SJCRH30 (cell line): ENCODE data around the gene KIF2C. TPM values are rescaled to one million over a fixed set of nuclear protein-coding genes. Genes with fewer than 3 reads are reported as not detected.

Experiments
- DNase-seq, 2 experiments: peaks; one replicate each; pipeline ENCODE4 v3.0.0-alpha.2; 2015 to 2020
- H3K27ac ChIP-seq: fragments of 250-450 bp; sonication (Bioruptor Pico); 2 replicates; pipeline ENCODE4 v1.5.1; 2020; ENCODE audit warnings: mild to moderate bottlenecking, moderate library complexity
- H3K27me3 ChIP-seq: fragments of 250-450 bp; sonication (Bioruptor Pico); 2 replicates; pipeline ENCODE4 v1.5.1; 2020; ENCODE audit warnings: mild to moderate bottlenecking, moderate library complexity
- H3K36me3 ChIP-seq: fragments of 250-450 bp; sonication (Bioruptor Pico); 2 replicates; pipeline ENCODE4 v1.5.1; 2020; ENCODE audit warnings: mild to moderate bottlenecking, moderate library complexity
- H3K4me1 ChIP-seq: fragments of 250-450 bp; sonication (Bioruptor Pico); 2 replicates; pipeline ENCODE4 v1.5.1; 2020; ENCODE audit warnings: mild to moderate bottlenecking, moderate library complexity
- H3K4me3 ChIP-seq: fragments of 250-450 bp; sonication (Bioruptor Pico); 2 replicates; pipeline ENCODE4 v1.5.1; 2020; ENCODE audit warnings: mild to moderate bottlenecking, moderate library complexity
- H3K9me3 ChIP-seq: fragments of 250-450 bp; sonication (Bioruptor Pico); replicated peaks from 2 replicates; pipeline ENCODE4 v1.5.1; 2020; ENCODE audit warnings: mild to moderate bottlenecking, moderate library complexity
- total RNA-seq: library from RNA; depleted of rRNA; stranded (reverse); fragments of >200 nt; shearing (Covaris generic); gene quantifications from 2 replicates; pipeline ENCODE4 v1.2.3, GENCODE V29; 2014

The KIF2C gene
- total RNA-seq, 1 experiment from 2014 or later: 124 TPM

DNA sequence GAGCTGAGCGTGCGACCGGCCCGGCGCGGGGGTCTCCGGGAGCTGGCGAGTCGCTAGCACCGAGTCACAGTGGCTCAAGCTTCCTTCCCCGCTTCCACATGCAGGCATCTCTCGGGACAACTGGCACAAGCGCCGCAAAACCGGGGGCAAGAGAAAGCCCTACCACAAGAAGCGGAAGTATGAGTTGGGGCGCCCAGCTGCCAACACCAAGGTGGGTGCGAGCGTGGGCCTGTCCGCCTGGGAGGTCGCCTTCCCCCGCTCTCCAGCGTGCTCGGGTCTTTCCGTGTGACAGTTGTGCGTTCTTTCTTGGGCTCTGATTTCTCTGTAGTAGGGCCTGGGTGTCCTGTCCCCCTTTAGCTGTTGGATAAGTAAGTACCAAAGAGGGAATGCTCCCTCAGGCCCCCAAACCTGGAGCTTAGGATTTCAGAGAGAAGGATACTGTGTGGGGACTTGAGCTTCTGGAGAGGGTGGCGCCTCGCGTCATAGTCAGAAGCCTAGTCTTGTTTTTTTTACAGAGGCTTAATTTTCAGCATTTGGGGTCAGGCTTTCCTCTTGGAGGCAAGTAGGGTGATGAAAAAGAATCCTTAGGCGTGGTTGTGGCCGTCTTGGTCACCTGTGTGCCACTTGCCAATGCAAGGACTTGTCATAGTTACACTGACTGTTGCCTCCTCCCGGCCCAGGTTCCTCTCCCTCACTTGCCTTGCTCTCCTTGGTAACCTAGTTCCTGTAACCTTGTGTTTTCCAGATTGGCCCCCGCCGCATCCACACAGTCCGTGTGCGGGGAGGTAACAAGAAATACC is 36.5 kb downstream of the KIF2C start:
- Histone ChIP-seq H3K4me1 (0 out of 2 replicates have a peak, but pooled peaks cover 12% of the 10 kb centered on the region), H3K4me3 (peak overlapping the region; percentile 67), H3K36me3 (peaks cover 53% of the 10 kb centered on the region), H3K9me3 (no peaks in the 10 kb centered on the region), H3K27ac (peak overlapping the region; percentile 83), H3K27me3 (no peaks in the 10 kb centered on the region)
- peak in 1 of 2 experiments; percentile 27 for DNase-seq

GRCh38 chr1:44776730-44777068 is 37.1 kb downstream of the KIF2C start:
- no peaks in the 10 kb centered on the region for H3K9me3 ChIP-seq
- H3K4me3 ChIP-seq: peak overlapping the region; percentile 67
- H3K4me1 ChIP-seq: 0 out of 2 replicates have a peak, but pooled peaks cover 12% of the 10 kb centered on the region
- H3K27ac ChIP-seq: peak overlapping the region; percentile 83; the same call in 1 of the 2 replicates
- no peak for DNase-seq
- peaks cover 58% of the 10 kb centered on the region for H3K36me3 ChIP-seq
- no peaks in the 10 kb centered on the region for H3K27me3 ChIP-seq

DNA sequence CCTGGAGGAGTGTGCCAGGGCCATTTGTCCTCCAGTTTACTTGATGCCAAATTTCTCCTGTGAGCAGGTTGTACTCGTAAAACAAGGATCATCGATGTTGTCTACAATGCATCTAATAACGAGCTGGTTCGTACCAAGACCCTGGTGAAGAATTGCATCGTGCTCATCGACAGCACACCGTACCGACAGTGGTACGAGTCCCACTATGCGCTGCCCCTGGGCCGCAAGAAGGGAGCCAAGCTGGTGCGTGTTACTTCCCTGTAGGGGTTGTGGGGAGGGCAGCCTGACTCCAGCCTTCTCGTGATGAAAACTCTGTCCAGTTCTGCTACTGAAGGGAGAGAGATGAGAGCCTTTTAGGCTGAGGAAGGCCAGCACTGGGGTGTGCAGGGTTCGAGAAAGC is 37.9 kb downstream of the KIF2C start:
- Histone ChIP-seq H3K36me3 (peaks cover 58% of the 10 kb centered on the region), H3K27ac (no peak overlapping the region), H3K9me3 (no peaks in the 10 kb centered on the region), H3K27me3 (no peaks in the 10 kb centered on the region), H3K4me1 (0 out of 2 replicates have a peak, but pooled peaks cover 12% of the 10 kb centered on the region), H3K4me3 (no peak overlapping the region; the same call in 1 of the 2 replicates)
- DNase-seq: no peak

DNA sequence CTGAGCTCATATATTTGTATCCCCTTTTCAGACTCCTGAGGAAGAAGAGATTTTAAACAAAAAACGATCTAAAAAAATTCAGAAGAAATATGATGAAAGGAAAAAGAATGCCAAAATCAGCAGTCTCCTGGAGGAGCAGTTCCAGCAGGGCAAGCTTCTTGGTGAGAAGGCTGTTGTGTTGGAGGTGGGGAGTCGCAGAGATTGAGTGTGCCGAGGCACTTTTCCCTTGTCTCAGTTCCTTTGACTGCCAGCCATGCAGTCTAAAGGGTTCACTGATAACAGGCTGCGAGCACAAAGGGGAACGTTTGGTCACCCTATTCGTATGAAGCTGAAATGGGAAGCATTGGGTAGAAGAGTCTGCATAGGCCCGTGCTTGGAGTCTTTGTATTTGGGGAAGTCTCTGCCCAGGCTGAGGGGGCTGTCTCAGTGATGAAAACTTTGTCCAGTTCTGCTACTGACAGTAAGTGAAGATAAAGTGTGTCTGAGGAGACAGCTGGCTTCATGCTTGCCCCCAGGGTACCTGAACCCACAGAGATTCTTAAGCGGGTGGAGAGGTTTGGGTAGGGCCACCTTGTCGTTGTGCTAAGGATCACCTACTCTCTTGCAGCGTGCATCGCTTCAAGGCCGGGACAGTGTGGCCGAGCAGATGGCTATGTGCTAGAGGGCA is 38.5 kb downstream of the KIF2C start:
- no peak for DNase-seq
- Histone ChIP-seq H3K4me1 (0 out of 2 replicates have a peak, but pooled peaks cover 12% of the 10 kb centered on the region), H3K27ac (no peak overlapping the region), H3K4me3 (no peak overlapping the region), H3K27me3 (no peaks in the 10 kb centered on the region), H3K9me3 (no peaks in the 10 kb centered on the region), H3K36me3 (peaks cover 58% of the 10 kb centered on the region)

- H3K9me3 ChIP-seq: no peaks in the 10 kb centered on the region
- no peak overlapping the region for H3K27ac ChIP-seq
- 0 out of 2 replicates have a peak, but pooled peaks cover 12% of the 10 kb centered on the region for H3K4me1 ChIP-seq
- no peaks in the 10 kb centered on the region for H3K27me3 ChIP-seq
- peaks cover 58% of the 10 kb centered on the region for H3K36me3 ChIP-seq
- no peak overlapping the region for H3K4me3 ChIP-seq
- DNase-seq: no peak
Observed at GRCh38 chr1:44778705-44779576, 39.3 kb downstream of the KIF2C start.

DNA sequence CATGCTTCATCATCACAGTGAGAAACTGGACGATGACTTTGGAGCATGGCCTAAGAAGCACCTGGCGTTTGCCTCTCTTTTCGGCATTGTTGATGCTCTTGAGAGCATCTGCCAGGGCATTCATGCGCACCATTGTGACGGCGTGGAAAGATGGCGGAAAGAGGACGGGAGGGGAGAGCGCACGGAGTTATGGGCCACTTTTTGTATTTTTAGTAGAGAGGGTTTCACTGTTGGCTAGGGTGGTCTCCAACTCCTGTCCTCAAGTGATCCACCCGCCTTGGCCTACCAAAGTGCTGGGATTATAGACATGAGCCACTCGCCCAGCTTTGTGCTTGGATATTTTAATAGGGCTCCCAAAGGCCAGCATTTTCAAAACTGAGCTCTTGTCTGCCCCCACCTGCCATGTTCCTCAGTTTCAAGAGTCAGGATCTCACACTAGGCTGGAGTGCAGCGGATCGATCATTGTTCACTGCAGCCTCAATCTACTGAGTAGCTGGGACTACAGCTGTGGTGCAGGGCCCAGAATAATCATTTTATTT is 41.0 kb downstream of the KIF2C start:
- Histone ChIP-seq H3K4me3 (no peak overlapping the region), H3K36me3 (peaks cover 58% of the 10 kb centered on the region), H3K27ac (no peak overlapping the region), H3K27me3 (no peaks in the 10 kb centered on the region), H3K9me3 (no peaks in the 10 kb centered on the region), H3K4me1 (0 out of 2 replicates have a peak, but pooled peaks cover 12% of the 10 kb centered on the region)
- no peak for DNase-seq

DNA sequence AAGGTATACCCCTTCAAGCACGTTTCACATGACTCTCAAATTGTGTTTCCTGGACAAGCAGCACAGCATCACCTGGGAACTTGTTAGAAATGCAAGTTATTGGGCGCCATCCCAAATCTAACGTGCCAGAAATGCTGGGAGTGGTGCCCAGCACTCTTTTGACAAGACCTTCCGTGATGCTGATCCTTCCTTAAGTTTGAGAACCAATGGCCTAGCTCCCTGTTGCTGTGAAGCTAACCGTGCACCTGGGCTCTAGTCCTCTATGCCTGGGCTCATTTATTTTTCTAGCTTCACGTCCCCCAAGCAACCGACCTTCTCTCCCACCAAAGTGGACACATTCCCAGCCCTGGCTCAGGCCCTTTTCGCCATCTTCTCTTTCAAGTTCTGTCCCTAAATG is 44.1 kb downstream of the KIF2C start:
- Histone ChIP-seq H3K9me3 (no peaks in the 10 kb centered on the region), H3K4me3 (no peak overlapping the region), H3K27ac (no peak overlapping the region), H3K36me3 (peaks cover 29% of the 10 kb centered on the region), H3K4me1 (no peaks in the 10 kb centered on the region), H3K27me3 (no peaks in the 10 kb centered on the region)
- DNase-seq: no peak

- no peak for DNase-seq
- Histone ChIP-seq H3K9me3 (no peaks in the 10 kb centered on the region), H3K27ac (no peak overlapping the region), H3K36me3 (peaks cover 22% of the 10 kb centered on the region), H3K27me3 (no peaks in the 10 kb centered on the region), H3K4me1 (no peaks in the 10 kb centered on the region), H3K4me3 (no peak overlapping the region)
Observed at GRCh38 chr1:44784094-44785028, 44.7 kb downstream of the KIF2C start.

DNA sequence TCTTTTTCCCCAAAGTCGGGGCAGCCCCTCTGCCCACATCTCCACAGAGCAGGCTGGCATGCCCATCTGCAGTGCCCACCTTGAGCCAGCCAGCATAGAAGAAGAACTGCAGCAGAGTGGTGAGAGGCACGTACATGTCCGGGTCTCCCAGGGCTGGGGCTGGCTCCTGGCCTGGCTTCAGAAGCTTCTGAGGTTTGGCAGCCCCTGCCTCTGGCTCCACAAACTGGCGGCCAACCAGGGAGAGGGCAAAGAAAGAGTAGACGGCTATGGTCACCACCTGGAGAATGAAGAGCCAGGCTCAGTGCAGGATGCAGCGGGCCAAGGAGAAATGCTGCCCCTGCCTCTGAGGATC is 45.4 kb downstream of the KIF2C start:
- Histone ChIP-seq H3K4me1 (no peaks in the 10 kb centered on the region), H3K27me3 (no peaks in the 10 kb centered on the region), H3K27ac (no peak overlapping the region), H3K36me3 (peaks cover 16% of the 10 kb centered on the region), H3K9me3 (no peaks in the 10 kb centered on the region), H3K4me3 (no peak overlapping the region)
- DNase-seq: no peak

DNA sequence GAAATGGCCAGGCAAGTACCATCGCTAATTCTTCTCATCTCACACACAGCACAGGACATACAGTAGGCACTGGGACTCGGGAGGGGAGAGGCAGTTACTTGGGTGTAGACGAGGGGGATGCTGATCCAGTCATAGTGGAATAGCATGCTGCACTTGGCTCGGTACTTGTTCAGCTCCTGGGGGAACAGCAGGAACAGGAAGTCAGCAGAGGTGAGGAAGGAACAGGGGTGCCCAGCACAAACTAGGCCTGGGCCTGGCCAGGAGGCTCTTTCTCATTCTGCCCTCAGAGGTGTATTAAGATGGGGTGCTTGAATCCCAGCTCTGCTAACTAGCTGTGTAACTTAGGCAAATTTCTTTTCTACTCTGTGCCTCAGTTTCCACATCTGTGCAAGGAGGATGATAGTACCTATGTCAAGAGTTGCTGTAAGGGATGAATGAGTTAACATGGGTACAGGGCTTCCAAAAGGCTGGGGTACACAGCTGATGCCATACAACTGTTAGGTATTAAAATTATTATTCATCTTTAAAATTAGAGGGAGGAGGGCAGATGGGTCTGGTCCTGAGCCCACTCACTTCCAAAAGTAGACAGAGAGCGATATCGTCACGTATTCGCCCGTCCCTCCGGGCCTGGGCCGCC is 46.0 kb downstream of the KIF2C start:
- Histone ChIP-seq H3K4me3 (no peak overlapping the region), H3K27ac (no peak overlapping the region)

DNA sequence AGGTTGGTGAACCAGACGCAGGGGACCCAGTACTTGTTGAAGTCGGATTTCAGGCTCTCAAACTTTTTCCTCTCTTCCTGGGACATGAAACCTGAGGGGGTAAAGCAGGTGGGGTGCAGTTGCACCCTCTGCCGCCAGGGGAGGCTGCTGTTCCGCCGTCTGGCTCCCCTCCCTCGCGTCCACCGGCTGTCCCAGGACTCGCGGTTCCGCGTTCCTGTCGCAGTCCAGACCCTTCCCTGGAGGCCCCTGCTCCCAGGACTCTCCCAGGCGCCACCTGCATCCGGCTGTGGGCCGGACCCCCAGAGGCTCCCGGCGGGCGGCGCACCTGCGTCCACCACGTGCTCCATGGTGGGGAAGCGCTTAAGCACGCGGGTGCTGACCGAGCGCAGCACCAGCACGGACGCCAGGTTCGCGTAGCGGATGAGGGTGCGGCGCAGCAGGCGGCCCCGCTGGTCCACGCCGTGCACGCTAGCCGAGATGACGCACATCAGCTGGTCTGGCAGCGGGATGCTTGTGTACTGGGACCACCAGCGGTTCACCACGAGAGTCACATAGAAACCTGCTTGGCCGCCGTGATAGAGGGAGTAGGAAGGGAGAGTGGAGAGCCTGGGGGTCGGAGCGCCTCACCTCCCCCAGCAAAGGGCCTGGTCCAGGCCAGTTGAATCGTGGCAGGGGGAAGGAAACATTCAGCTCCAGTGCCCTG is 46.7 kb downstream of the KIF2C start:
- Histone ChIP-seq H3K4me3 (no peak overlapping the region), H3K9me3 (no peaks in the 10 kb centered on the region), H3K27me3 (no peaks in the 10 kb centered on the region), H3K36me3 (peaks cover 4% of the 10 kb centered on the region), H3K27ac (no peak overlapping the region), H3K4me1 (no peaks in the 10 kb centered on the region)
- DNase-seq: peak; percentile 53 to 73

More for the DNA sequence above, 46.0 kb downstream of the KIF2C start:
- Histone ChIP-seq H3K36me3 (peaks cover 10% of the 10 kb centered on the region), H3K9me3 (no peaks in the 10 kb centered on the region), H3K4me1 (no peaks in the 10 kb centered on the region), H3K27me3 (no peaks in the 10 kb centered on the region)
- no peak for DNase-seq

DNA sequence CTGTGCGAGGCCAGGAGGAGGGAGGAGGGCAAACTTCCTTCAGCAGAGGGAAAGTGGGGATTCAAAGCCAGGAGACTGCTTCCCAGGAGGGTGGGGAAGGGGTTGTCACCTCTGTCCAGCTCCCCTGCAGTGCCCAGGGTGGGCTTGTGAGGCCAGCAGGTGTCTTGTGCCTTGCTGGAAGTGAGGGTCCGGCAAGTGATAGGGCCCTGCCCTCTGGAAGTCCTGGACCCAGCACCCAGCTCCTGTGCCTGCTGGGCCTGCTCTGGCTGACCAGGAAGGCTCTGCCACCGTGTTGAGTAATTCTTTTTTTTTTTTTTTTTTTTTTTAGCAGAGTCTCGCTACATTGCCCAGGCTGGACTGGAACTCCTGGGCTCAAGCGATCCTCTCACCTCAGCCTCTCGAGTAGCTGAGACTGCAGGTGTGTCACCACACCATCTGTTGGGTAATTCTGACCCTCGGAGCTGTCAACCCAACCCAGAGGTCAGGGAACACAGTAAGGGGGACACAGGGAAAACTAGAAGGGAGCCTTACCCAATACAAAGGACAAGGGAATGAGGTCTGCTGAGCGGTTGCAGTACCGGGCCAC is 47.3 kb downstream of the KIF2C start:
- H3K4me1 ChIP-seq: no peaks in the 10 kb centered on the region
- H3K27ac ChIP-seq: no peak overlapping the region
- no peaks in the 10 kb centered on the region for H3K27me3 ChIP-seq
- no peaks in the 10 kb centered on the region for H3K36me3 ChIP-seq
- H3K9me3 ChIP-seq: no peaks in the 10 kb centered on the region
- no peak overlapping the region for H3K4me3 ChIP-seq
- DNase-seq: no peak

DNA sequence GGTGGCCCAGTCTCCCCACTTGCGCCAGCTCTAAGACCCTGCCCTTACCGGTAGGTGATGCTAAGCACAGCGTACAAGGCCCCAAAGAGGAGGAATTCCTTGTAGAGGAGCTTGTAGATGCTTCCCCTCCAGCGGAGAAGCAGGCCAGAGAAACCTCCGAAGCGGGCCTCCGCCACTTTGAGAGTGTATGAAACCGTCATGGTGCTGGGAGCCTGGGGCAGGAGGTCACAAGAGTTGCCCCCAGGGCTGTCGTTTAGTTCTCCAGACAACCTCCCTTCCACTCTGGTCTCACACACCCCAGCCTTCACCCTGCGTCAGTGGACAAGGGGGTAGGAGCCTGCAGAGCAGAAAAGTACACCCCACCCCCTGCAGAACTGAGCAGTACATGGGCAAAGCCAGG is 47.9 kb downstream of the KIF2C start:
- DNase-seq: no peak
- H3K36me3 ChIP-seq: no peaks in the 10 kb centered on the region

More for the DNA sequence above, 47.9 kb downstream of the KIF2C start:
- H3K4me3 ChIP-seq: no peak overlapping the region
- H3K9me3 ChIP-seq: no peaks in the 10 kb centered on the region
- H3K4me1 ChIP-seq: no peaks in the 10 kb centered on the region
- no peaks in the 10 kb centered on the region for H3K27me3 ChIP-seq
- no peak overlapping the region for H3K27ac ChIP-seq
